Kidney (tissue), 14 donors: ENCODE measurements around the gene RNU6-9. TPM values are rescaled to one million over a fixed set of nuclear protein-coding genes. Genes with fewer than 3 reads are reported as not detected.

ENCODE experiments used
- DNase-seq, 5 donors: peaks; one replicate each; pipeline ENCODE4 v3.0.0-alpha.2; 2013 to 2020
- FAIRE-seq: peaks from 2 replicates; lab custom pipeline; 2012; peaks lifted over from hg19 to GRCh38; lab: Jason Lieb, UNC
- H3K27ac ChIP-seq, 2 donors: one replicate each; pipeline ENCODE4 v1.7.0; 2013; ENCODE audit warnings: low read depth in 2 of 2, low read length in 2 of 2, inconsistent platforms in 1 of 2
- H3K27me3 ChIP-seq: one replicate; pipeline ENCODE4 v1.7.1; 2013; ENCODE audit warnings: low read length, inconsistent platforms; ENCODE audit not compliant: control insufficient read depth, insufficient read depth
- H3K36me3 ChIP-seq, 3 donors: one replicate each; pipeline versions ENCODE4 v1.7.0 to v1.7.1; 2013; ENCODE audit warnings: low read length in 3 of 3, control low read depth in 1 of 3, inconsistent platforms in 1 of 3; ENCODE audit not compliant: insufficient read depth in 3 of 3, control insufficient read depth in 2 of 3
- H3K4me1 ChIP-seq, 3 donors: one replicate each; pipeline versions ENCODE4 v1.7.0 to v1.7.1; 2013; ENCODE audit warnings: low read length in 3 of 3, inconsistent platforms in 1 of 3, low read depth in 1 of 3; ENCODE audit not compliant: control insufficient read depth in 2 of 3, insufficient read depth in 2 of 3
- H3K4me3 ChIP-seq, 3 donors: one replicate each; pipeline versions ENCODE4 v1.7.0 to v1.8.1; 2013; ENCODE audit warnings: low read length in 3 of 3, control low read depth in 1 of 3, inconsistent platforms in 1 of 3
- H3K9ac ChIP-seq, 3 donors: one replicate each; pipeline versions ENCODE4 v1.7.0 to v1.7.1; 2013; ENCODE audit warnings: low read length in 3 of 3, control low read depth in 1 of 3, inconsistent platforms in 1 of 3
- H3K9me3 ChIP-seq, 3 donors: one replicate each; pipeline versions ENCODE4 v1.7.0 to v1.7.1; 2013; ENCODE audit warnings: low read length in 3 of 3, control low read depth in 1 of 3, inconsistent platforms in 1 of 3; ENCODE audit not compliant: control insufficient read depth in 2 of 3, insufficient read depth in 1 of 3
- CTCF ChIP-seq: IDR thresholded peaks from 3 replicates; pipeline ENCODE4 v1.5.1; 2012; ENCODE audit warnings: mild to moderate bottlenecking, moderate library complexity, borderline replicate concordance; ENCODE audit not compliant: insufficient read depth; ENCODE audit errors: extremely low read depth
- intact Hi-C: fragments of 100-400 bp; cut with DNase I; formaldehyde crosslinking; loops from one replicate; pipeline ENCODE4 v1.11.1; 2022
- polyA plus RNA-seq: library from polyadenylated mRNA; stranded (reverse); fragments of 350-450 nt; fragmentation: Illumina TruSeq; extraction: RNeasy Lipid Tissue Mini Kit (QIAGEN cat#74804); gene quantifications from one replicate; pipeline ENCODE4 v1.2.3, GENCODE V29; 2014; ENCODE audit warnings: low read depth, low replicate concordance; ENCODE audit not compliant: insufficient read depth
- total RNA-seq: library from RNA; stranded (reverse); fragmentation: NEBNext Ultra II Directional; extraction: Animal tissue kit (Norgen Biotek cat#: 25700); gene quantifications from one replicate; pipeline ENCODE4 v1.2.1, GENCODE V29; 2021
- donor health status: control.
- donor health status: control.
- donor health status: control.
- donor health status: control.
- donor health status: control.
- donor health status: DM: yes; HTN: yes; CAD: no.
- donor health status: Normal renal cell carcinoma (clear cell type).

The RNU6-9 gene
- total and polyA plus RNA-seq, 2 donors from 2014 or later, result not detected

GRCh38 chr19:934865-935479, 41.7 kb downstream of the RNU6-9 start:
- Histone ChIP-seq H3K36me3 (peaks cover 0 to 2% (median 0%) of the 10 kb centered on the region in 3 donors), H3K4me1 (peaks cover 0 to 25% (median 0%) of the 10 kb centered on the region in 3 donors), H3K27ac (peak overlapping the region; percentile 63 to 77), H3K9me3 (no peaks in the 10 kb centered on the region), H3K4me3 (no peak overlapping the region), H3K27me3 (no peaks in the 10 kb centered on the region), H3K9ac (peak overlapping the region in 1 of 3 donors; percentile 26)
- DNase-seq (peak in 3 of 5 donors; percentile 63 to 96 (median 81)), FAIRE-seq (no peak)
- no peak for TF ChIP-seq CTCF
- intact Hi-C loops, result no loop called here

- peaks cover 0 to 2% (median 0%) of the 10 kb centered on the region in 3 donors for H3K36me3 ChIP-seq
- no peak overlapping the region for H3K4me3 ChIP-seq
- peaks cover 0 to 33% (median 0%) of the 10 kb centered on the region in 3 donors for H3K4me1 ChIP-seq
- DNase-seq, result no peak
- intact Hi-C loops, result no loop called here
- no peak for TF ChIP-seq CTCF
- H3K9ac ChIP-seq, result no peak overlapping the region
- no peak overlapping the region for H3K27ac ChIP-seq
- H3K9me3 ChIP-seq, result no peaks in the 10 kb centered on the region
- no peaks in the 10 kb centered on the region for H3K27me3 ChIP-seq
- FAIRE-seq, result no peak
These were observed 42.9 kb downstream of the RNU6-9 start for GRCh38 chr19:936175-936546.

DNA sequence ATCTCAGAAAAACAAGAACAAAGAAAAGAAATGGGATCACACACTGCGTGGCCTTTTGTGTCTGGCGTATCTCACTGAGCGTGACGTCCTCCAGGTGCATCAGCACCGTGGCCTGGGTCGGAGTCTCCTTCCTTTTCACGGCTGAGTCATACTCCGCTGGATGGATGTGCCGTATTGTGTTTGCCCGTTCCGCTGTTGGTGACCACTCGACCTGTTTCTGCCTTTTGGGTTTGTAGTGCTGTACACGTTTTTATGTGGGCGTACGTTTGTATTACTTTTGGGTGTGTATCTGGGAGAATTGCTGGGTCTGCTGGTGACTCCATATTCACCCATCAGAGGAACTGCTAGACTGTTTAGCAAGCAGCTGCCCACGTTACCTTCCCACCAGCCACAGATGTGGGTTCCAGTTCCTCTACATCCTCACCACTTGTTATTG, 44.0 kb downstream of the RNU6-9 start:
- no peak for TF ChIP-seq CTCF
- H3K4me3 ChIP-seq, result no peak overlapping the region
- H3K4me1 ChIP-seq, result peaks cover 0 to 38% (median 4%) of the 10 kb centered on the region in 3 donors
- H3K27ac ChIP-seq, result no peak overlapping the region
- no peaks in the 10 kb centered on the region for H3K27me3 ChIP-seq
- DNase-seq, result no peak
- intact Hi-C loops, result no loop called here
- H3K9me3 ChIP-seq, result no peaks in the 10 kb centered on the region
- no peak overlapping the region for H3K9ac ChIP-seq
- FAIRE-seq, result no peak
- H3K36me3 ChIP-seq, result peaks cover 0 to 2% (median 0%) of the 10 kb centered on the region in 3 donors
